NCI-H146 (cell line): ENCODE results near the gene MRPS16.

Source experiments
- DNase-seq: peaks from one replicate; lab custom pipeline; 2025; lab: John Stamatoyannopoulos, UW

Gene MRPS16

GRCh38 chr10:73239908-73240307 lies 12.5 kb downstream of the MRPS16 start:
- DNase-seq: no peak

DNA sequence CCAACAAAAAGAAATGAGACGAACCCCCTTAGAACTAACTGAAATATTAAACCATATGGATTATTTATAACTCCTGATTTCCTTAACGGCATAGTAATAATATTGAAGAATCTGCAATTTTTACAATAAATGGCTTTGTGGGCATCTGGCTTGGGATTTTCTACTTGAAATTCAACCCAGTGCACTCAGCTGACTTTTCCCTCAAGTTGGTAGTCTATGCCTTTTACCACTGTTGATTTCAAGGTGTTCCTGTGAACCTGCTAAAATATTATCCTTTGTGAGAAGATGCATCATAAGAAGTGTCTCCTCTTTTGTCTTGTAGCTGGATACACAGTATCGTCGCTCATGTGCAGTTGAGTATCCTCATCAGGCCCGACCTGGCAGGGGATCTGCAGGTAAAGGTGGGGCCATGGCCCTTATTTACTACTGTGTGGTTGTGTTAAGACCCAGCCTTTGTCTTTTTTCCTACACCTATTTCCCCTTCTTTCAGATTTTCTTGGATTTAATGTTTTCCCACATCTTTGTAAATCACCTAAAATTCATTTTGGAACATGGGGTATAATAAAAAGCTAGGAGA lies 13.4 kb downstream of the MRPS16 start:
- DNase-seq: no peak

GRCh38 chr10:73234695-73235094 lies 17.7 kb downstream of the MRPS16 start:
- DNase-seq: no peak

- no peak for DNase-seq
Measured at GRCh38 chr10:73233883-73234282, 18.6 kb downstream of the MRPS16 start.

DNA sequence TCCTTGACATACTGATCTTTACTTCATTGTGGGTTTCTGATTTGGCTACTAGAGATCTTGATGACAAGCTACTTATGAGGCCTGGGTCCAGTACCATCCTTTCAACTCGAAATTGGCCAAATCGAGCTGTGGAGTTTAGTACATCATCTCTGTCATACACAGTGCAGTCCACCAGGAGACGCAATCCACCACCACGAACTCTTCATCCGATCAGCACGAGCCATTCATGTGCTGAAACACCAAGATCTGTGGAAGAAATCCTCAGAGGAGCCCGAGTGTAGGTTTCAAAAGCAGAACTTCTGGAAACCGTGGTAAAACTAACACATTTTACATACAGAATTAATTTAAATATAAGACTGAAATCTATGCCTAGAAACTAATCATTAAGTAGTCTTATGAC lies 19.6 kb downstream of the MRPS16 start:
- DNase-seq: no peak

DNA sequence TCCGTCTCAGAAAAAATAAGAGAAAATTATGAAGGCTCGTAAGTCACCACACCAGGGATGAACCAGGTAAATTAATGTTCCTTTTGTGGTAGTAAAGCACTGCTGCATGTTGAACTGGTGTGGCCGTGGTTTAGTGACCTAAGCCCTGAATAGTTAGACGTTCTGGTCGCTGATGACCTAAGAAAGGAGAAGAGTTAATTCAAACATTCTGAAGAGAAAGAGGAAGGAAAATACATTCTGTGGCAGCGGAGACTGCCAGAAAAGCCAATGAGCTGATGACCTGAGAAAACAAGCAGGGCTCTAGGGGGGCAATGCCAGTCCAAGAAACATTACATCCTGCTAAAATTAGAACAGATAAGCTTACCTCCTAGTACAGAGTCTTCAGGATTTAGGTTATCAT lies 22.9 kb downstream of the MRPS16 start:
- DNase-seq: no peak

GRCh38 chr10:73228247-73228646 lies 24.2 kb downstream of the MRPS16 start:
- DNase-seq: no peak

DNA sequence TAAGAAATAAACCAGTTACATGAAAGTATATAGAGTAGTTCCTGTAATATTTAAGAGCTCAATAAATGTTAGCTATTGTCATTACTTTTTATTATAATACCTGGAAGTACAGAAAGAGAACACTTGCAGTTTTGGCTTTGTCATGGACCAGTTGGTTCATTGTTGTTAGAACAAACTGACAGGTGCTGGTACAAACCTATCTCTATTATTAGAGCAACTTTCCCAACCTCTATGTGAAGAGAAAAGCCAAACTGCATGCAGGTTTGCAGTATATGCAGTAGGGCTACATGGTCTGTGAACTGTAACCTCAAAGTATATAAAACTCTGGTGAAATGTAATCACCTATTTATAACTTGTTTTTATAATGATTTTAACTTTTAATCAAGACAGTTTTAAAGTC lies 25.8 kb downstream of the MRPS16 start:
- DNase-seq: no peak

DNA sequence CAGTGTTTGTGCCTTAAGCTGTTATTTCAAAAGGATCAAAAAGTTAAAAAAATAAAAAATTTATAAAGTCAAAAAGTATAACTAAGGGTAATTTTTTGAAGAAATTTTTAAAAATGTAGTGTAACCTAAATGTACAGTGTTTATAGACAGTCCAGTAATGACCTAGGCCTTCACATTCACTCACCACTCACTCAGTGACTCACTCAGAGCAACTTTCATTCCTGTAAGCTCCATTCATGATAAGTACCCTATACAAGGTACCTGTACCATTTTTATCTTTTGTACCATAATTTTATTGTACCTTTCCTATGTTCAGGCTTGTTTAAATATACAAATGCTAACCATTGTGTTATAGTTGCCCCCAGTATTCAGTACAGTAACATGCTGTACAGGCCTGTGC lies 26.9 kb downstream of the MRPS16 start:
- no peak for DNase-seq

DNA sequence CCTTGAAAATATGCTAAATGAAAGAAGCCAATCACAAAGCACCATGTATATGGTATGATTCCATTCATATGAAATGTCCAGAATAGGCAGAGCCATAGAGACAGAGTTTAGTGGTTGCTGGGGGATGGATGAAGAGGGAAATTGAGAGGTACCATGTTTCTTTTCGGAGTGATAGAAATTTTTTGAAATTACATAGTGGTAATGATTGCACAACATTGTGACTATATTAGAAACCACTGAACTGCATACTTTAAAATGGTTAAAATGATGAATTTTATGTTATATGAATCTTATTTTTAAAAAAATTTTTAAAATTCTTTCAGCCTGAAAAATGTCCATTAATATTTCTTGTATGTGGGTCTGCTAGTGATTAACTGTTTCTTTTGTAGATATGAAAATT lies 31.5 kb downstream of the MRPS16 start:
- DNase-seq: no peak

DNA sequence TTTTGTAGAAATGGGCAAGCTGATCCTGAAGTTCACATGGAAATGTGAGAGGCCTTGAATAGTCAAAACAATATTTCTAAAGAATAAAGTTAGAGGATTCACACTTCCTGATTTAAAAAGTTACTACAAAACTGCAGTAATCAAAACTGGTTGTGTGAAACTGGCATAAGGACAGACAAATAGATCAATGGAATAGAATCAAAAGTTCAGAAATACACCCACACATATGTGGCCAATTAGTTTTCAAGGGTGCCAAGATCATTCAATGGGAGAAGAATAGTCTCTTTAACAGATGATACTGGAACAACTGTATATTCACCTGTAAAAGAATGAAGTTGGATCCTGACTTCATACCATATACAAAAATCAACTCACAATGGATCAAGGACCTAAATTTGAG lies 33.1 kb downstream of the MRPS16 start:
- no peak for DNase-seq

DNA sequence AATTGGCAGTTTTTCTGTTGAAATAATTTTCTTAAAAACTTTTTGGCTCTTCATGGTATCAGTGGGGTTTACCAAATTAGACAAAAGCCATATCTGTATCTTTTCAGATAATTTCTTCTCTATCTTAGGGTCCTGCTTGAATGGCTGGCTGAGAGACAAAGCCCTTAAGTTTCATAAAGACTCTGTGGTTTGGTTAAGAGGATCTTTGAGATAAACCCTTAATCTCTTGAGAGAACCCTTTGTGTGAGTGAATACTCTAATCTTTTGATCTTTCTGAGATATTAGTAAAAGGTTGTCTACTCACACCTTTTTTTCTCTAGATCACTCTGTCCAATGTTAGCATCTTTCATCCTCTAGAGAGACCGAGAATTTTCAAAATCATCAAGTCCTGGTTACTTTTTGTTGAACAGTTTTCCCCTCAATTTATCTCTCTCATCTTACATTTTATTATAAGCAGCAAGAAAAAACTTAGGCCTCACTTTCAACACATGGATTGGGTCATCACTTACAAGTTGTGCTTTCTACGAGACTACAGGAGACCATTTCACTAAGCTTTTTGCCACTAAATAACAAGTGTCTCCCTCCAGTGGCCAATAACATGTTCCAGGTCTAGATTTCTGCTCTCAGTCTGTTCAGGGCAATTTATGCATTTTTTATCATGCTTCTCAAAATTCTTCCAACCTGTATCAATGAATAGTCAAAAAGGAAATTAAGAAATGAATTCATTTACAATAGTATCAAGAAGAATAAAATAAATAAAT lies 33.8 kb downstream of the MRPS16 start:
- DNase-seq: no peak

- DNase-seq: no peak
Measured at GRCh38 chr10:73217628-73218027, 34.8 kb downstream of the MRPS16 start.

DNA sequence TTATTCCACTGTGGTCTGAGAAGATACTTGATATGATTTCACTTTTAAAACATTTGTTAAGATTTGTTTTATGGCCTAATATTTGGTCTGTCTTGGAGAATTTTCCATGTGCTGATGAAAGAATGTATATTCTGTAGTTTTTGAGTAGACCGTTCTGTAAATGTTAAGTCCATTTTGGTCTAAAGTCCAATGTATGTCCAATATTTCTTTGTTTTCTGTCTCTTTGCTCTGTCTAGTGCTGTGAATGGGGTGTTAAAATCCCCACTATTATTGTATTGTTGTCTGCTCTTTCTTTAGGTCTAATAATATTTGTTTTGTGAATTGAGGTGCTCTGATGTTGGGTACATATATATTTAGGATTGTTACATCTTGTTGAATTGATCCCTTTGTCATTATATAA lies 36.7 kb downstream of the MRPS16 start:
- no peak for DNase-seq

- DNase-seq: no peak
Measured at GRCh38 chr10:73211106-73211811, 41.2 kb downstream of the MRPS16 start.

DNA sequence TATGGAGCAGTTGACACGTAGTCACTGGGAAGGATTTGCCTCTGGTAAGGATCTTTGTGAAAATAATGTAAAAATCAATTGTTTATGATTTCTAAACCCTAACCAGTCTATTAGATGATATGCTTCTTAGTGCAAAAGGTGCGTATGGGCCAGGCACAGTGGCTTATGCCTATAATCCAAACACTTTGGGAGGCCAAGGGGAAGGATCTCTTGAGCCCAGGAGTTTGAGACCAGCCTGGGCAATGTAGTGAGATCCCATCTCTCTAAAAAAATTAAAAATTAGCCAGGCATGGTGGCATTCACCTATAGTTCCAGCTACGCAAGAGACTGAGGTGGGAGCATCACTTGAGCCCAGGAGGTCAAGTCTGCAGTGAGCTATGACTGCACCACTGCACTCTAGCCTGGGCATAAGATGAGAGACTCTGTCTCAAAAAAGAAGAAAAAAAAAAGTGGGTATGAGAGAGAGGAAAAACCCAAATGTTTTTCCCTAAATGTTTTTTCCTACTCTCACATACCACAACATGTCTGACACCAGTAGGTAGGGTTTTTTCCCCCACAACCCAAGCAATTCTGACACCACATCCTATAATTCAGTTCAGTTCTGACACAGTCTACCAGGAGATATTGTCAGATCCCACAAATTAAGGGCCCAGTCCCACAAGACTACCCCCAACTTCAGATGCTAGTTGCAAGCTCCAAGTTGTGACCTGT lies 41.9 kb downstream of the MRPS16 start:
- DNase-seq: no peak

GRCh38 chr10:73209705-73210104 lies 42.7 kb downstream of the MRPS16 start:
- no peak for DNase-seq

GRCh38 chr10:73207883-73208282 lies 44.6 kb downstream of the MRPS16 start:
- no peak for DNase-seq

GRCh38 chr10:73206385-73206784 lies 46.1 kb downstream of the MRPS16 start:
- DNase-seq: no peak

DNA sequence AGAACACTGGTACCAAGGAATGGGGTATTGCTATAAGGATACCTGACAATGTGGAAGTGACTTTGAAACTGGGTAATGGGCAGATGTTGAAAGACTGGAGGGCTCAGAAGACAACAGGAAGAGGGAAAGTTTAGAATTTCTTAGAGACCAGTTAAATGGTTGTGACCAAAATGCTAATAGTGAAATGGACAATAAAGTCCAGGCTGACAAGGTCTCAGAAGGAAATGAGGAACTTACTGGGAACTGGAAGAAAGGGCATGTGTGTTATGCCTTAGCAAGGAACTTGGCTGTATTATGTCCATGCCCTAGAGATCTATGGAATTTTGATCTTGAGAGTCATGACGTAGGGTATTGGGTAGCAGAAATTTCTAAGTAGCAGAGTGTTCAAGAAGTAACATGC lies 46.6 kb downstream of the MRPS16 start:
- no peak for DNase-seq

- no peak for DNase-seq
Measured at GRCh38 chr10:73205081-73205480, 47.4 kb downstream of the MRPS16 start.
